Spinal cord (tissue), 10 donors: Measurements from ENCODE around the gene LRIG3. TPM values are rescaled to one million over a fixed set of nuclear protein-coding genes. Genes with fewer than 3 reads are reported as not detected.

ENCODE experiments used
- DNase-seq, 6 donors: peaks; one replicate each; pipeline versions ENCODE4 v3.0.0 to v3.0.0-alpha.2; 2013 to 2015; ENCODE audit warnings: low spot score in 6 of 6, low read depth in 4 of 6
- H3K27ac ChIP-seq: one replicate; pipeline ENCODE4 v1.5.1; 2013; ENCODE audit warnings: low read depth, low read length, control low read depth
- H3K27me3 ChIP-seq: one replicate; pipeline ENCODE4 v1.6.1; 2013; ENCODE audit warnings: low read length; ENCODE audit not compliant: control insufficient read depth, insufficient read depth
- H3K36me3 ChIP-seq: one replicate; pipeline ENCODE4 v1.6.1; 2013; ENCODE audit warnings: low read length; ENCODE audit not compliant: control insufficient read depth, insufficient read depth
- H3K4me1 ChIP-seq: one replicate; pipeline ENCODE4 v1.6.1; 2013; ENCODE audit warnings: low read length; ENCODE audit not compliant: control insufficient read depth, insufficient read depth
- H3K4me3 ChIP-seq: one replicate; pipeline ENCODE4 v1.5.1; 2013; ENCODE audit warnings: low read depth, low read length, control low read depth
- H3K9me3 ChIP-seq: one replicate; pipeline ENCODE4 v1.6.1; 2013; ENCODE audit warnings: low read length; ENCODE audit not compliant: control insufficient read depth, insufficient read depth
- WGBS: methylation state at CpG from one replicate; pipeline ENCODE4 v1.1.5; 2013; ENCODE audit warnings: missing lambda C conversion rate; ENCODE audit not compliant: insufficient coverage; 5-methylcytosine and 5-hydroxymethylcytosine counted together
- polyA plus RNA-seq, 2 donors: library from polyadenylated mRNA; unstranded; fragments of 120-200 nt; gene quantifications; one replicate each; pipeline ENCODE4 v1.2.1, GENCODE V29; 2013; ENCODE audit not compliant: insufficient read length in 2 of 2
- total RNA-seq, 2 donors: library from RNA; depleted of rRNA in 1 of 2; stranded (reverse); fragments of 120-200 nt in 1 of 2; fragments of >200 nt in 1 of 2; gene quantifications; one replicate each; pipeline versions ENCODE4 v1.2.3 to v1.2.4, GENCODE V29; 2013 to 2014
- donor health status: healthy.

The LRIG3 gene
- total and polyA plus RNA-seq, 4 donors = 13.3 to 82.3 (median 36.9) TPM

DNA sequence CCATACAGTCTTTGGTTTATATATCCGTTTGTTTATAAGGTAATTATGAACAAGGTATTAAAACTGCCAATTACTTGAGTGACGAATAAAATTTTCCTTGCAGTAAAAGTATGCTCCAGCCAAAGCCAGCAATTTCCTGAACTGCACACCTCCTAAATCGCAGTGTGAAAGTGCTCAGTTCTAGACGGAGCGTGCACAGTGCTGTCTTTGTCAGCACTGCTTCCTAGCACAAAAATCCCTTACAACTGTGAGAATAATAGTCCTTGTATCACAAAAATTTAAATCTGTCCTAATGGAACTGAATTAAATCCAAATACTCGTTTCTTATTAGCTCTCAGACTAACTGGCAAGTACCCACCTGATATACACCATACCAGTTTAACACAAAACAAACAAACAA, 26.3 kb downstream of the LRIG3 start:
- H3K4me3 ChIP-seq = no peak overlapping the region
- no peaks in the 10 kb centered on the region for H3K9me3 ChIP-seq
- H3K36me3 ChIP-seq = no peaks in the 10 kb centered on the region
- H3K27me3 ChIP-seq = no peaks in the 10 kb centered on the region
- no peak for DNase-seq
- WGBS = 31% methylated on average over 4 of the region's 6 CpGs
- H3K4me1 ChIP-seq = peaks cover 4% of the 10 kb centered on the region
- H3K27ac ChIP-seq = peak overlapping the region; percentile 37

DNA sequence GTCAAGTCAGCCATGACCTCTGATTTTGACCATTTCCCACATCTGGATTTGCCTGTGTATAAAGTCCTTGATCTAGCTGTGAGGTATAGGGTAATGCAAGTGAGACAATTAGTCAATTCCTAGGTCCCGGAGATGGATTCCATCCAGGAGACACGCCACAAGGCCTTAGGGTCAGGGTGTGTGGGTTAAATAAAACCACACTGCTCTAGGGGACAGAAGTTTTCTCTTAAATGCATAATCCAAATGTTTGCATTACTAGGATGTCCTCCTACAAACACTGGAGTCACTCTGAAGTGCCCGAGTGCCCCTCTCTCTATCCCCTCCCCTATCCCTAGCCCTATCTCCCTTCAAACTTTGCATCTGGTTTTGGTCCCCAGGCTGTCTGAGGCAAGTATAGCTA, 26.8 kb downstream of the LRIG3 start:
- Histone ChIP-seq H3K36me3 (no peaks in the 10 kb centered on the region), H3K4me1 (peaks cover 4% of the 10 kb centered on the region), H3K4me3 (no peak overlapping the region), H3K9me3 (no peaks in the 10 kb centered on the region), H3K27ac (no peak overlapping the region), H3K27me3 (no peaks in the 10 kb centered on the region)
- DNase-seq = no peak
- WGBS = 80% methylated on average over 1 of the region's 3 CpGs

DNA sequence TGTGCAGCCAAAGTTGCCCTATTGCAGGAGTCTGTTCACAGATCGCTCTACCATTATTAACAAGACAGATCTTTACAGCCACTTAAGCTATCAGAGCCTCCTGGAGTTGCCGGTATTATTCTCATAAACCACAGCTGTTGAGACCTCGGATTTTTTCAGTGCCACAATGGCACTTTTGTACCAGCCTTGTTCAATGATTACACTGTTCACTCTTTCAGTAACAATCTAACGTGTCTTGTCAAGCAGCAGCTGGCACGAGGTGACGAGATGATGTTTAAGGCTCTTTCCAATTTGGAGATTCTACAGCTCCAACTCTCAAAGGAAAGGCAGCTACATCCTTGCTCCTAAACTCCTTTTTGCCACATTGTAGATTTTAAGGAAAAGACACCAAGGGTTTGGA, 30.7 kb downstream of the LRIG3 start:
- DNase-seq = peak in 2 of 6 donors; percentile 57 to 65
- Histone ChIP-seq H3K27me3 (no peaks in the 10 kb centered on the region), H3K4me3 (no peak overlapping the region), H3K36me3 (no peaks in the 10 kb centered on the region), H3K4me1 (peaks cover 4% of the 10 kb centered on the region), H3K27ac (no peak overlapping the region), H3K9me3 (no peaks in the 10 kb centered on the region)
- 44% methylated on average over 3 of the region's 6 CpGs for WGBS

DNA sequence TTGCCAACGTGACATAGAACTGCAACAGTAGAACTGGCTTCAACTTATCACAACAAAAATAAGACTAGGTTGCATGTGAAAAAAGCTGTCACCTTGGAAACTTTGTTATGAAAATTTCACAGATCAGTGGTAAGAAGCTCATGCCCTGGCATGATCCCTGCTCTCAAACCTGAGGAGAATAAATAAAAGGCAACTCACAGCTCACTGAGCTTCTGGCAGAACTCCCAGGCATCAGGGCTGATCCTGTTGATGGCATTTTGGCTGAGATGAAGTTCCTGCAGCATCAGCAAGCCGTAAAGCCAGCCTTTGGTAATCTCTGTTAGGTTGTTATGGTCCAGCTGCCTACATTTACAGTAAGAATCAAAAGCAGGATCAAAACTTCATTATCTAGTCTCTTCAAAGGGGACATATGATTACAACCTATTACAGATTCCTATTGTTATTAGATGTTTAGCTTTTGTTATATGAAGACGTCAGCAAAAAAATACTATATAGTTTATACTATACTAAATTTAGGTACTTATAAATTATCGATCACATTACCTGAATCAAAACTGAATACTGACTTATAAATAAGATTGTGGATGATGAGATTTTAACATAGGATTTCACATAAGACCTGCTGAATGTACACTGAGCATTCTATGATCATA, 32.0 kb downstream of the LRIG3 start:
- H3K36me3 ChIP-seq = no peaks in the 10 kb centered on the region
- no CpG with 5 or more reads among the region's 4 CpGs for WGBS
- H3K27ac ChIP-seq = no peak overlapping the region
- H3K4me1 ChIP-seq = no peaks in the 10 kb centered on the region
- H3K4me3 ChIP-seq = no peak overlapping the region
- H3K9me3 ChIP-seq = no peaks in the 10 kb centered on the region
- H3K27me3 ChIP-seq = no peaks in the 10 kb centered on the region
- peak in 5 of 6 donors; percentile 67 to 95 (median 77) for DNase-seq

DNA sequence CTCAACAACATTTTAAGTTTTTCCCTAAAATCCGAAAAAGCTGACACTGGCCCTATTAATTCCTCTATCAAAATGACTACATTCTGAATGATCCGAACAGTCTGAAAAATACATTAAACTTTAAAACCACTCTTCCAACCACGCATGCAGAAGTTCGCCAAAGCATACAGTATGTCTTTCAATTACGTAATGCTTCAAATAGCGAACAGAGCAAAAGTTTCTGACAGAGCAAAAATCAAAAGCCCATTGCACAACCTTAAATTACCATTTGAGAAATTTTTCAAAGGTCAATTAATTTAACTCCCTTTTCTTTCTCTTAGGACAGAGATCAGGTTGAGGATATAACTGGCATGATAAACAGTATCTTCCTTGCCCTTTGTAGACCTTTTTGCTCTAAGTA, 33.2 kb downstream of the LRIG3 start:
- Histone ChIP-seq H3K36me3 (no peaks in the 10 kb centered on the region), H3K4me3 (no peak overlapping the region), H3K9me3 (no peaks in the 10 kb centered on the region), H3K27ac (no peak overlapping the region), H3K4me1 (no peaks in the 10 kb centered on the region), H3K27me3 (no peaks in the 10 kb centered on the region)
- no peak for DNase-seq
- 98% methylated on average over 4 of the region's 6 CpGs for WGBS

DNA sequence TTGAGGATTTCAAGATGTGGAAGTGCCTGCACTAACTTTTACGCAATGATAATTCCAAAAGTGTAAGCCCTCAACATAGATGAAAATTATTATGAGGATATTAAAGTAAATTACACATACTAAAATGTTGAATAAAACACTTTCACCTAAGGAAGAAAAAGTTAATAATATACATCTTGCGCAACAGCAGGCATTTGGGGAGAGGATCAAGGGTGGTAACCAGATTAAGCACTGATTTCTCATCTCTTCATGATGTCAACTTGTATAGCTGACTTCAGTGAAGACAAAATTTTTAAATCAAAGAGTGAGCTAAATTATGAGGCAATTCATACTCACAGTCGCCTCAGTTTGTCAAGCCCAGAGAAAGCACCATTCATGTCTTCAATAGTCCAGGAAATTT, 33.8 kb downstream of the LRIG3 start:
- no peaks in the 10 kb centered on the region for H3K9me3 ChIP-seq
- no peaks in the 10 kb centered on the region for H3K36me3 ChIP-seq
- no peak for DNase-seq
- no peak overlapping the region for H3K4me3 ChIP-seq
- no peak overlapping the region for H3K27ac ChIP-seq
- WGBS = no CpG with 5 or more reads among the region's 3 CpGs
- H3K4me1 ChIP-seq = no peaks in the 10 kb centered on the region
- no peaks in the 10 kb centered on the region for H3K27me3 ChIP-seq

DNA sequence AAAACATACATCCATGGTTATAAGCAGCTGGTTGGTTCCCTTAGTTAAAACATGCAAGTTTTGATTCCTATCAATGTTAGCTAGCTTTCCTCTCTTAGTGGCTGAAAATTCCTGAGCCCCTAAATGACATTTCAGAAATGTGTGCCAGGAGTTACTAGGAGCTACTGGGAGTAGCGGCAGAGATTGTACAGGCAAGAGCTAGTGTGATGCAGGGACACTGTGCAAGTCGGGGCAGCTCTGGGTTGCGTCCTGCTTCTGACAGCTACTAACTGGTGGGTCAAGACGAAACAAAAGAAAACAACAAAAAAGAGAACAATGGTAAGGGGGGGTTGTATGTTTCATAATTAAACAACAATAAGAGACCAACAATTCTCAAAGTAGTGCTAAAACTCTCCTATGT, 35.4 kb downstream of the LRIG3 start:
- Histone ChIP-seq H3K36me3 (no peaks in the 10 kb centered on the region), H3K27ac (no peak overlapping the region), H3K4me3 (no peak overlapping the region), H3K9me3 (no peaks in the 10 kb centered on the region), H3K27me3 (no peaks in the 10 kb centered on the region), H3K4me1 (no peaks in the 10 kb centered on the region)
- no peak for DNase-seq
- 72% methylated on average over 2 of the region's 4 CpGs for WGBS

DNA sequence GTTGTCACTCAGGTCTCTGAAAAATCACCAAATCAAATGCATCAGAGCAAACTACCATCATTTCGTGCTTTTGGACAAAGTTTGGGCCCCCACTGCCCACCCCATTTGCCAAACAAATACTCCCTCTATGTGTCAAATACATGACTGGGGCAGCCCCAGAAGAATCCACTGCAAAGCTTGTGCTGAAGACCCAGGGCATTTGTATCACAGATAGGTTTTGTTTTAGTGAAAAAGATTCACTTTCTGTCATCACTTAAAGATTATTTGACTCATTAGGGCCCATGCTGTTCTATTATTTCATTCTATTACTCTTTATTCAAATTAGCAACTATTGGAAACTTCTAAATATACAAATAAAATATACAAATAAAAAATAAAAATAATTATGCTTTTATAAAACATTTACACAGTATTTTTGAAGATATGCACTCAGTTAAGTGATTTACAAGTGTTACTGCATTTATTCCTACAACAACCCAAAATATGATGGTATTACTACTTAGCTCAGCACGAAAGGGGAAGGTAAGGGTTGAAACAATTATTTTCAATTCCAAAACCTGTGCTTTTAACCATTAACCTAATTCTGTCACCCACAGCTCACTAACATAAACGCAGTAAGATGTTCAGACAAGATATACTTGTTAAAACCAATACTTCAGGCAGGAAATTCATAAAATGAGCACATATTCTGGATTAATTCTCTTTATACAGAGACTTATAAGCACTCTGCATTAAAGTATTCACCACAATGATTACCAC, 36.5 kb downstream of the LRIG3 start:
- 100% methylated on average over 1 of the region's 3 CpGs for WGBS
- no peaks in the 10 kb centered on the region for H3K27me3 ChIP-seq
- no peak overlapping the region for H3K27ac ChIP-seq
- no peaks in the 10 kb centered on the region for H3K4me1 ChIP-seq
- no peak for DNase-seq
- H3K4me3 ChIP-seq = no peak overlapping the region
- peaks cover 2% of the 10 kb centered on the region for H3K36me3 ChIP-seq
- H3K9me3 ChIP-seq = no peaks in the 10 kb centered on the region

DNA sequence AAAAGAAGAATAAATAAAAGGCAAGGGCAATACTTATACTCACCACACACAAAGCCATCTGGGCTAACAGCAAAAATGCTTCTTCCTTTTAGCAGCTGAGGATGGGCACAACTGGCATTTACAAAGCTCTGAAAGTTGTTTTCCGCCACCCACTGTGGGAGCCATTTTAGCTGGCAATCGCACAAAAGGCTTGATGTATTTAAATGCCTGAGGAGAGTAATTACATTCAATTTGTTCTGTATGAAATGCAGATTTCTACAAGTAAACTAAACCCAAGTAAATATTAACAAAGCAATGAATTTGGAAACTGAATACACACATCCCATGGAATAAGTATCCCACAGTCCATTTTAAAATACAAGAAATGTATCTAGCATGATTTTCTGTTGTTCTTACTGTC, 37.5 kb downstream of the LRIG3 start:
- H3K4me1 ChIP-seq = no peaks in the 10 kb centered on the region
- no peaks in the 10 kb centered on the region for H3K9me3 ChIP-seq
- no peak overlapping the region for H3K27ac ChIP-seq
- H3K36me3 ChIP-seq = peaks cover 3% of the 10 kb centered on the region
- H3K27me3 ChIP-seq = no peaks in the 10 kb centered on the region
- DNase-seq = peak in 2 of 6 donors; percentile 72 to 80
- WGBS = 60% methylated on average over 1 of the region's 2 CpGs
- H3K4me3 ChIP-seq = no peak overlapping the region

DNA sequence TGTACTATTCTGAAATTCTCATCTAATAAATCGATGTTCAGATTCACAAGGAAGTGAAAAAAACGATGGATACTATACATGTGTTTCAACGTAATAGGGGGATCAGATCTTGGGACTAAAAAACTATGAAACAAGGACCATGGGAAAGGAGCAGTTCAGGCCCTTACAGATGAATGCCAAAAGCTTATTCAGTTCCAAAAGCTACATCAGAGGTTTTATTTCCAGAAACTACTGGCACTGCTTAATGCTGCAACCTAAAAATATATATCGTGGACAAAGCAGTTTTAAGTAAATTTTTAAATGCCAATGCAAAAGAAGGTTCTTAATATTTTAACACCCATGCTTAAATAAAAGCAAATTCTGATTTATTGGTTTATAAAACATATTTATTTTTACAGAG, 38.5 kb downstream of the LRIG3 start:
- no peaks in the 10 kb centered on the region for H3K27me3 ChIP-seq
- DNase-seq = no peak
- H3K27ac ChIP-seq = no peak overlapping the region
- no peaks in the 10 kb centered on the region for H3K4me1 ChIP-seq
- H3K4me3 ChIP-seq = no peak overlapping the region
- no peaks in the 10 kb centered on the region for H3K9me3 ChIP-seq
- no CpG with 5 or more reads among the region's 4 CpGs for WGBS
- peaks cover 7% of the 10 kb centered on the region for H3K36me3 ChIP-seq
